Gastrocnemius medialis (tissue), 4 donors: Measurements from ENCODE around the gene RCOR1. TPM values are rescaled to one million over a fixed set of nuclear protein-coding genes. Genes with fewer than 3 reads are reported as not detected.

Experiments
- ATAC-seq, 2 donors: fragments of 150-250 bp; one replicate each; pipeline ENCODE4 v1.9.1; 2016
- DNase-seq, 2 donors: peaks; one replicate each; pipeline ENCODE4 v3.0.0-alpha.2; 2019
- H3K27ac ChIP-seq, 4 donors: fragments of 200-600 bp; sonication (generic); 1 replicate in 1 of 4; 2 replicates in 3 of 4; pipeline ENCODE4 v1.5.1; 2016 to 2018; ENCODE audit warnings: mild to moderate bottlenecking in 2 of 4, moderate library complexity in 1 of 4
- H3K27me3 ChIP-seq, 3 donors: fragments of 200-600 bp; sonication (generic) in 2 of 3; 1 replicate in 1 of 3; 2 replicates in 2 of 3; pipeline versions ENCODE4 v1.5.1 to v1.6.0; 2016 to 2019; ENCODE audit warnings: mild to moderate bottlenecking in 1 of 3, moderate library complexity in 1 of 3
- H3K36me3 ChIP-seq, 2 donors: fragments of 200-600 bp; sonication (generic) in 1 of 2; one replicate each; pipeline ENCODE4 v1.5.1; 2017 to 2018
- H3K4me1 ChIP-seq, 2 donors: fragments of 200-600 bp; sonication (generic) in 1 of 2; one replicate each; pipeline ENCODE4 v1.5.1; 2016 to 2017; ENCODE audit warnings: mild to moderate bottlenecking in 2 of 2
- H3K4me3 ChIP-seq, 4 donors: fragments of 200-600 bp; sonication (generic) in 3 of 4; 1 replicate in 1 of 4; 2 replicates in 3 of 4; pipeline ENCODE4 v1.5.1; 2016 to 2019; ENCODE audit warnings: mild to moderate bottlenecking in 2 of 4
- H3K9me3 ChIP-seq, 3 donors: fragments of 200-600 bp; sonication (generic) in 2 of 3; 1 replicate in 1 of 3; 2 replicates in 2 of 3; pipeline ENCODE4 v1.5.1; 2016 to 2019
- CTCF ChIP-seq, 5 experiments: fragments of 450-650 bp in 3 of 5; fragments of 200-600 bp in 2 of 5; sonication (generic) in 2 of 5; IDR thresholded peaks in 4 of 5; conservative IDR thresholded peaks in 1 of 5; 1 replicate in 4 of 5; 2 replicates in 1 of 5; pipeline ENCODE4 v1.5.1; 2016 to 2019; ENCODE audit warnings: antibody characterized with exemption in 5 of 5, mild to moderate bottlenecking in 3 of 5, moderate library complexity in 3 of 5
- POLR2A ChIP-seq, 2 donors: fragments of 450-650 bp; IDR thresholded peaks; one replicate each; pipeline ENCODE4 v1.6.1; 2017; ENCODE audit warnings: antibody characterized with exemption in 2 of 2, mild to moderate bottlenecking in 2 of 2, moderate library complexity in 2 of 2
- in situ Hi-C, 4 donors: fragments of 200-750 bp; cut with MboI; loops; one replicate each; pipeline versions ENCODE4 v1.15.0 to v1.8.0; 2017; ENCODE audit warnings: low sequenced_read_pairs in 4 of 4
- intact Hi-C: fragments of 100-400 bp; cut with DNase I; formaldehyde crosslinking; loops from one replicate; pipeline ENCODE4 v1.15.1; 2023; ENCODE audit warnings: low total_unique reads
- total RNA-seq, 4 donors: library from RNA; depleted of rRNA; stranded (reverse); fragments of >200 nt; gene quantifications; one replicate each; pipeline versions ENCODE4 v1.1.0 to v1.2.3, GENCODE V29; 2016

RCOR1 gene
- total RNA-seq, 4 donors from 2014 or later = 10.0 to 14.2 (median 12.1) TPM

DNA sequence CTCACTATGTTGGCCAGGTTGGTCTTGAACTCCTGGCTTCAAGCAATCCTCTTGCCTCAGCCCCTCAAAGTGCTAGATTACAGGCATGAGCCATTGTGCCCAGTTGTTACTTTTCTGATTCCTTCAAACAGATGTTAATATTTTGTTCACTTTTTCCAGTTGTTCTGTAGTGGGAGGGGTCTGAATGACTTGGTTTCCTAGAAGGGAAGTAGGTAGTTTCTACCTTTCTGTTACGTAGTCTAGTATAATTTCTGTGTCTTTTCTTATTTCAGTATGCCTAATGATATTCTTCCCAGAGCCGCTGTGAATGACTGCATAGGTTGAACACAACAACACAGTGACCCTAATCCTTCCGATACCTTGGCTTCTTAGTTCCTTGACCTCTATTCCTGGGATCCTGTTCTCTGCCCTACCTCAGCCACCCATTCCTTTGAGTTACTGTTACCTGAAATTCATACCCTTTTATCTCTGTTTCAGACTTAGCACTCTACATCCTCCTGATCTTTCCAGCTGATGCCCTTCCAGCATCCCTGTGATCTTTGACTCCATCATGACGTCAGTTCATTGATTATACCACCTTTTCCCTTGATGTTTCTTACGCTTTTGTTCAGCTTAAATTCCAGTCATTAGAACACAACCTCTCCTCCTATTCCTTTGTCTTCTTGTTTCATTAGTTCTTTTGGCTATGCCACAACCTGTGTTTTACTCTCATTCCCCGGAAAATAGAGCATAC lies 33.3 kb downstream of the RCOR1 start:
- no peaks in the 10 kb centered on the region for H3K9me3 ChIP-seq
- H3K4me1 ChIP-seq = peaks cover 18 to 23% of the 10 kb centered on the region in 2 donors
- H3K36me3 ChIP-seq = no peaks in the 10 kb centered on the region
- no peak for TF ChIP-seq POLR2A (IDR thresholded peaks at IDR 0.05)
- no peak for TF ChIP-seq CTCF (IDR thresholded peaks at IDR 0.05 in 4 of 5, conservative IDR thresholded peaks at IDR 0.05 in 1 of 5)
- intact Hi-C loops = no loop called here
- no peak overlapping the region for H3K4me3 ChIP-seq
- no peak for DNase-seq
- no peak for ATAC-seq
- in situ Hi-C loops = no loop called here
- H3K27ac ChIP-seq = no peak overlapping the region
- no peaks in the 10 kb centered on the region for H3K27me3 ChIP-seq

- no peaks in the 10 kb centered on the region for H3K27me3 ChIP-seq
- ATAC-seq (no peak), DNase-seq (no peak)
- H3K9me3 ChIP-seq = no peaks in the 10 kb centered on the region
- intact Hi-C loops = no loop called here
- H3K27ac ChIP-seq = no peak overlapping the region
- in situ Hi-C loops = no loop called here
- H3K4me1 ChIP-seq = peaks cover 19 to 23% of the 10 kb centered on the region in 2 donors
- no peaks in the 10 kb centered on the region for H3K36me3 ChIP-seq
- H3K4me3 ChIP-seq = no peak overlapping the region
- TF ChIP-seq POLR2A (IDR thresholded peaks at IDR 0.05) = no peak
- no peak for TF ChIP-seq CTCF (IDR thresholded peaks at IDR 0.05 in 4 of 5, conservative IDR thresholded peaks at IDR 0.05 in 1 of 5)
These were observed 34.1 kb downstream of the RCOR1 start for GRCh38 chr14:102626530-102626929.

DNA sequence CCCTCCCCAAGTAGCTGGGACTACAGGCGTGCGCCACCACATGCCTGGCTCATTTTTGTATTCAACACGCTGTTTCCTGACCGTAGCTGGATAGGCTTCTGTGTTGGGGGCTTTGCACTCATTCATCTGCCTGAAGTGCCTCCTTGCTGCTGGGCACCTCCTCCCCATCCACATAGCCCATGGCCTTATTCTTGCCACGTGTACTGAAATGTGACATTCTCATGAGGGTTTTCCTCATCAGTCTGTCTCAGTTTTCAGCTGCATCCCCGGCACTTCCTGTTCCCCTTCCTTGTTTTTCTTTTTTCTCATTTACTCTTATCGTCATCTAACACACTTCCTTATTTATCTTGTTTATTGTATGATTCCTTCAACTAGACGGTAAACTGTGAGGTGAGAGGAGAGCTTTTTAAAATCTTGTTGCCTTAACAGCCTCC lies 36.6 kb downstream of the RCOR1 start:
- intact Hi-C loops = no loop called here

DNA sequence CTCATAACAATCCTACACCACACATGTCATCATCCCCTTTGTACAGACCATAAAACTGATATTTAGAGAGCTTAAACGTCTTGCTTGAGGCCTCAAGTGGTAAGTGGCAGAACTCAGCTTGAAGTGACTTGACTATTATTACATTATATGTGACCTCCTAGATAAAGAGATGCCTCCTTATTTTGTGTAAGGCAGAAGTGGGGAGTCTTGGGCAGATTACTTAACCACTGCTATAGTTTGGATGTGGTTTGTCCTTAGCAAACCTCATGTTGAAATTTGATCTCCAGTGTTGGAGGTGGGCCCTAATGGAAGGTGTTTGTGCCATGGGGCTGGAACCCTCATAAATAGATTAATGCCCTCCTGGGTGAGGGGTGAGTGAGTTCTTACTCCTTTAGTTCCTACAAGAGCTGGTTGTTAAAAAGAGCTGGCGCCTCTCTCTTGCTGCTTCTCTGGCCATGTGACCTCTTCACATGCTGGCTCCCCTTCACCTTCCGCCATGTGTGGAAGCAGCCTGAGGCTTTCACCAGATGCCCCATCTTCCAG lies 37.4 kb downstream of the RCOR1 start:
- intact Hi-C loops = no loop called here
- H3K27me3 ChIP-seq = no peaks in the 10 kb centered on the region
- H3K36me3 ChIP-seq = no peaks in the 10 kb centered on the region
- TF ChIP-seq POLR2A (IDR thresholded peaks at IDR 0.05) (no peak), CTCF (IDR thresholded peaks at IDR 0.05 in 4 of 5, conservative IDR thresholded peaks at IDR 0.05 in 1 of 5) (no peak)
- peaks cover 25 to 33% of the 10 kb centered on the region in 2 donors for H3K4me1 ChIP-seq
- H3K27ac ChIP-seq = peak overlapping the region in 2 of 4 donors; percentile 47 to 48
- ATAC-seq (peak in 1 of 2 donors; percentile 53), DNase-seq (no peak)
- in situ Hi-C loops = no loop called here
- no peaks in the 10 kb centered on the region for H3K9me3 ChIP-seq
- no peak overlapping the region for H3K4me3 ChIP-seq

More for the DNA sequence above, 36.6 kb downstream of the RCOR1 start:
- H3K9me3 ChIP-seq = no peaks in the 10 kb centered on the region
- no peaks in the 10 kb centered on the region for H3K27me3 ChIP-seq
- no peak overlapping the region for H3K4me3 ChIP-seq
- in situ Hi-C loops = no loop called here
- DNase-seq (no peak), ATAC-seq (no peak)
- no peaks in the 10 kb centered on the region for H3K36me3 ChIP-seq
- peak overlapping the region in 2 of 4 donors; percentile 47 to 48 for H3K27ac ChIP-seq
- no peak for TF ChIP-seq CTCF (IDR thresholded peaks at IDR 0.05 in 4 of 5, conservative IDR thresholded peaks at IDR 0.05 in 1 of 5)
- TF ChIP-seq POLR2A (IDR thresholded peaks at IDR 0.05) = no peak
- H3K4me1 ChIP-seq = peaks cover 25 to 33% of the 10 kb centered on the region in 2 donors
